Suppressor macrophage (primary cell): ENCODE results near the gene VSIG10L.

Source experiments
- DNase-seq, 4 experiments: peaks; one replicate each; pipeline ENCODE4 v3.0.0-alpha.2; 2020 to 2022
- total RNA-seq, 17 experiments: gene quantifications; one replicate each; lab custom pipeline; 2026; ENCODE audit warnings: mixed read lengths in 6 of 17, inconsistent platforms in 3 of 17; lab: John Stamatoyannopoulos, UW

Gene VSIG10L
- total RNA-seq: 0.67 to 3.7 (median 1.5) reads per million in 17 experiments

GRCh38 chr19:51341976-51342580 lies at the start of gene VSIG10L:
Gene VSIG10L (minus strand): TSS chr19:51342139. CDS start chr19:51342124, 15 bp downstream.
- peak in 3 of 4 experiments; percentile 16 to 24 (median 18) for DNase-seq

- no peak for DNase-seq
Measured at GRCh38 chr19:51391073-51391611, 49.2 kb upstream of the VSIG10L start.

GRCh38 chr19:51389143-51389542 lies 47.2 kb upstream of the VSIG10L start:
- no peak for DNase-seq

GRCh38 chr19:51387924-51388389 lies 46.0 kb upstream of the VSIG10L start, which contains the start of gene LIM2:
Gene LIM2 (minus strand): TSS chr19:51387974. CDS start chr19:51387443, 531 bp downstream.
- DNase-seq: no peak

GRCh38 chr19:51386882-51387520 lies 45.1 kb upstream of the VSIG10L start:
- no peak for DNase-seq

GRCh38 chr19:51382004-51382403 lies 40.1 kb upstream of the VSIG10L start:
- no peak for DNase-seq

GRCh38 chr19:51380379-51380778 lies 38.4 kb upstream of the VSIG10L start:
- DNase-seq: no peak

GRCh38 chr19:51377422-51377821 lies 35.5 kb upstream of the VSIG10L start:
- DNase-seq: no peak

- DNase-seq: no peak
Measured at GRCh38 chr19:51375504-51376221, 33.7 kb upstream of the VSIG10L start.

- peak in 2 of 4 experiments; percentile 15 to 22 for DNase-seq
Measured at GRCh38 chr19:51372649-51373504, 30.9 kb upstream of the VSIG10L start, which contains the start of gene NKG7. Gene NKG7 (minus strand): TSS chr19:51372654. CDS start chr19:51372535, 119 bp downstream.

GRCh38 chr19:51372021-51372648 lies 30.2 kb upstream of the VSIG10L start:
- no peak for DNase-seq

- DNase-seq: no peak
Measured at GRCh38 chr19:51371186-51371690, 29.3 kb upstream of the VSIG10L start.

GRCh38 chr19:51370230-51370629 lies 28.3 kb upstream of the VSIG10L start:
- DNase-seq: no peak

- DNase-seq: peak in 1 of 4 experiments; percentile 27
Measured at GRCh38 chr19:51368366-51369282, 26.7 kb upstream of the VSIG10L start, which contains the start of gene CLDND2. Gene CLDND2 (minus strand): TSS chr19:51369003. CDS start chr19:51368577, 426 bp downstream.

GRCh38 chr19:51367565-51368365 lies 25.8 kb upstream of the VSIG10L start:
- DNase-seq: peak; percentile 97 to 98 (median 98)

GRCh38 chr19:51367255-51367564 lies 25.3 kb upstream of the VSIG10L start:
- DNase-seq: no peak

- peak; percentile 95 to 99 (median 98) for DNase-seq
Measured at GRCh38 chr19:51366389-51367254, 24.7 kb upstream of the VSIG10L start.

- DNase-seq: peak in 1 of 4 experiments; percentile 31
Measured at GRCh38 chr19:51365965-51366388, 24.0 kb upstream of the VSIG10L start, which contains the start of gene ETFB. Gene ETFB (minus strand): TSS chr19:51366388. CDS start chr19:51366326, 62 bp downstream.
